IPS-NIHi11 (cell line): Measurements from ENCODE around the gene METTL4.

Experiments used
- DNase-seq: peaks from one replicate; pipeline ENCODE4 v3.0.0; 2012; ENCODE audit warnings: mixed read lengths, low spot score

The METTL4 gene

GRCh38 chr18:2518473-2518872 is 52.8 kb downstream of the METTL4 start:
- no peak for DNase-seq

GRCh38 chr18:2515908-2516625 is 55.2 kb downstream of the METTL4 start:
- no peak for DNase-seq

GRCh38 chr18:2515171-2515787 is 56.0 kb downstream of the METTL4 start:
- DNase-seq: no peak

- no peak for DNase-seq
Measured at GRCh38 chr18:2513616-2514015, 57.7 kb downstream of the METTL4 start.

GRCh38 chr18:2512059-2512458 is 59.2 kb downstream of the METTL4 start:
- DNase-seq: no peak

- no peak for DNase-seq
Measured at GRCh38 chr18:2511451-2511850, 59.9 kb downstream of the METTL4 start.

- no peak for DNase-seq
Measured at GRCh38 chr18:2510416-2510815, 60.9 kb downstream of the METTL4 start.

- no peak for DNase-seq
Measured at GRCh38 chr18:2508678-2509077, 62.6 kb downstream of the METTL4 start.

GRCh38 chr18:2508155-2508554 is 63.1 kb downstream of the METTL4 start:
- DNase-seq: no peak

GRCh38 chr18:2504642-2505041 is 66.7 kb downstream of the METTL4 start:
- no peak for DNase-seq

GRCh38 chr18:2502880-2503279 is 68.4 kb downstream of the METTL4 start:
- no peak for DNase-seq

- no peak for DNase-seq
Measured at GRCh38 chr18:2502394-2502793, 68.9 kb downstream of the METTL4 start.

- no peak for DNase-seq
Measured at GRCh38 chr18:2497797-2498196, 73.5 kb downstream of the METTL4 start.

GRCh38 chr18:2495381-2495780 is 75.9 kb downstream of the METTL4 start:
- no peak for DNase-seq

- DNase-seq: no peak
Measured at GRCh38 chr18:2494921-2495320, 76.4 kb downstream of the METTL4 start.
